PC-3 (cell line): Measurements from ENCODE around the gene DLL3. TPM values are rescaled to one million over a fixed set of nuclear protein-coding genes. Genes with fewer than 3 reads are reported as not detected.

Experiments
- ATAC-seq: fragments of 200-7000 bp; cut with Tn5 transposase; 2 replicates; pipeline ENCODE4 v1.9.1; 2020; ENCODE audit warnings: mild to moderate bottlenecking, moderate library complexity
- BruUV-seq: library from RNA; stranded (reverse); fragments of 400-500 nt; replicated peaks from 2 replicates; lab custom pipeline; 2021; lab: Mats Ljungman, UMichigan
- CTCF ChIA-PET: fragments of 300-600 bp; sonication (Branson Sonifier 250); formaldehyde crosslinking; loops from one replicate; lab custom pipeline; 2022; ENCODE audit warnings: antibody characterized with exemption; lab: Charles Lee
- POLR2A ChIA-PET: fragments of 300-600 bp; sonication (Branson Sonifier 250); formaldehyde crosslinking; loops from one replicate; lab custom pipeline; 2022; ENCODE audit warnings: antibody characterized with exemption; ENCODE audit not compliant: unreplicated experiment; lab: Charles Lee
- DNase-seq: peaks from one replicate; pipeline ENCODE4 v3.0.0-alpha.2; 2015
- H2AFZ ChIP-seq: fragments of 300-600 bp; sonication (generic); 2 replicates; pipeline ENCODE4 v1.6.0; 2016; ENCODE audit warnings: antibody characterized with exemption, low read length
- H3F3A ChIP-seq: fragments of 300-600 bp; sonication (generic); one replicate; pipeline ENCODE4 v1.6.0; 2017; ENCODE audit warnings: antibody characterized with exemption, low read length, control low read depth, mild to moderate bottlenecking; ENCODE audit not compliant: unreplicated experiment
- H3K27ac ChIP-seq: fragments of 300-600 bp; sonication (generic); 2 replicates; pipeline ENCODE4 v1.5.1; 2016; ENCODE audit warnings: mild to moderate bottlenecking, low read length
- H3K27me3 ChIP-seq: fragments of 300-600 bp; sonication (generic); 2 replicates; pipeline ENCODE4 v1.6.1; 2016; ENCODE audit warnings: low read length, mixed read lengths
- H3K36me3 ChIP-seq: fragments of 300-600 bp; sonication (generic); 2 replicates; pipeline ENCODE4 v1.6.1; 2016; ENCODE audit warnings: low read depth, mixed run types, low read length, mixed read lengths
- H3K4me1 ChIP-seq: fragments of 300-600 bp; sonication (generic); 2 replicates; pipeline ENCODE4 v1.5.1; 2016; ENCODE audit warnings: low read length; ENCODE audit not compliant: insufficient read depth
- H3K4me2 ChIP-seq: fragments of 300-600 bp; sonication (generic); 2 replicates; pipeline ENCODE4 v1.6.0; 2016; ENCODE audit warnings: low read length
- H3K4me3 ChIP-seq: fragments of 300-600 bp; sonication (generic); 2 replicates; pipeline ENCODE4 v1.5.1; 2016; ENCODE audit warnings: mild to moderate bottlenecking, low read length, mixed read lengths
- H3K79me2 ChIP-seq: fragments of 300-600 bp; sonication (generic); 2 replicates; pipeline ENCODE4 v1.6.1; 2017; ENCODE audit warnings: low read length, mixed read lengths
- H3K9ac ChIP-seq: fragments of 300-600 bp; sonication (generic); 2 replicates; pipeline ENCODE4 v1.6.0; 2016; ENCODE audit warnings: mild to moderate bottlenecking, low read length
- H3K9me2 ChIP-seq: fragments of 300-600 bp; sonication (generic); replicated peaks from 2 replicates; pipeline ENCODE4 v1.6.1; 2016; ENCODE audit warnings: mixed run types, low read length, mixed read lengths
- H3K9me3 ChIP-seq: fragments of 300-600 bp; sonication (generic); 2 replicates; pipeline ENCODE4 v1.6.1; 2016; ENCODE audit warnings: low read length, mixed read lengths
- H4K20me1 ChIP-seq: fragments of 300-600 bp; sonication (generic); 2 replicates; pipeline ENCODE4 v1.6.1; 2016; ENCODE audit warnings: low read length, mixed read lengths
- CTCF ChIP-seq: fragments of 300-600 bp; sonication (generic); conservative IDR thresholded peaks from 2 replicates; pipeline ENCODE4 v1.5.1; 2017; ENCODE audit warnings: antibody characterized with exemption, low read depth, mild to moderate bottlenecking, low read length
- EZH2 ChIP-seq: fragments of 300-600 bp; sonication (generic); IDR thresholded peaks from one replicate; pipeline ENCODE4 v1.6.1; 2017; ENCODE audit warnings: antibody characterized with exemption, mild to moderate bottlenecking, low read length; ENCODE audit not compliant: unreplicated experiment
- EZH2phosphoT487 ChIP-seq: fragments of 300-600 bp; sonication (generic); IDR thresholded peaks from 2 replicates; pipeline ENCODE4 v1.6.1; 2018; ENCODE audit warnings: mild to moderate bottlenecking, antibody characterized with exemption, low read length, borderline replicate concordance
- intact Hi-C: fragments of 100-400 bp; cut with micrococcal nuclease; formaldehyde crosslinking; loops from 2 replicates; pipeline ENCODE4 v1.9.0; 2023
- total RNA-seq: library from RNA; depleted of rRNA; stranded (reverse); fragments of >200 nt; gene quantifications from 2 replicates; pipeline ENCODE4 v1.2.3, GENCODE V29; 2014

Gene DLL3
- total RNA-seq, 1 experiment from 2014 or later = 7.2 TPM

GRCh38 chr19:39502640-39503417 lies 4.1 kb downstream of the DLL3 start:
- no peak overlapping the region for H2AFZ ChIP-seq
- H4K20me1 ChIP-seq = no peaks in the 10 kb centered on the region
- 0 out of 2 replicates have a peak, but pooled peaks cover 4% of the 10 kb centered on the region for H3K79me2 ChIP-seq
- H3K27ac ChIP-seq = no peak overlapping the region
- TF ChIP-seq CTCF (peak; percentile 50), EZH2phosphoT487 (no peak)
- ATAC-seq (no peak), DNase-seq (no peak)
- H3F3A ChIP-seq = no peaks in the 10 kb centered on the region
- no peaks in the 10 kb centered on the region for H3K9me3 ChIP-seq
- intact Hi-C loops = no loop called here
- H3K9ac ChIP-seq = no peak overlapping the region
- no peaks in the 10 kb centered on the region for H3K9me2 ChIP-seq
- ChIA-PET CTCF (interaction anchor here (0.5 kb wide), 1 partner anchor 26 kb away, joined by 4 read pairs; no protein-coding TSS in a partner anchor), POLR2A (no interaction called here)
- BruUV-seq = no TSS peak
- H3K27me3 ChIP-seq = no peaks in the 10 kb centered on the region
- H3K4me1 ChIP-seq = peaks cover 11% of the 10 kb centered on the region
- H3K36me3 ChIP-seq = no peaks in the 10 kb centered on the region
- no peak overlapping the region for H3K4me2 ChIP-seq
- no peak overlapping the region for H3K4me3 ChIP-seq

GRCh38 chr19:39506598-39506943 lies 7.8 kb downstream of the DLL3 start:
- ATAC-seq (no peak), DNase-seq (no peak)
- no peaks in the 10 kb centered on the region for H3K9me3 ChIP-seq
- no peaks in the 10 kb centered on the region for H3F3A ChIP-seq
- BruUV-seq = no TSS peak
- no peaks in the 10 kb centered on the region for H4K20me1 ChIP-seq
- CTCF ChIA-PET = interaction anchor here (0.8 kb wide), 1 partner anchor 30 kb away, joined by 3 read pairs; no protein-coding TSS in a partner anchor
- peak overlapping the region; percentile 80; the same call in 1 of the 2 replicates for H3K4me3 ChIP-seq
- H3K27me3 ChIP-seq = no peaks in the 10 kb centered on the region
- peaks cover 9% of the 10 kb centered on the region; the same call in 1 of the 2 replicates for H3K4me1 ChIP-seq
- H3K27ac ChIP-seq = no peak overlapping the region
- peak overlapping the region; percentile 63 for H2AFZ ChIP-seq
- H3K36me3 ChIP-seq = no peaks in the 10 kb centered on the region
- no peaks in the 10 kb centered on the region for H3K9me2 ChIP-seq
- POLR2A ChIA-PET = interaction anchor here (0.6 kb wide), 1 partner anchor 100 kb away, joined by 3 read pairs; the partner anchor contains the start of gene ZFP36
- H3K79me2 ChIP-seq = 0 out of 2 replicates have a peak, but pooled peaks cover 6% of the 10 kb centered on the region
- intact Hi-C loops = no loop called here
- TF ChIP-seq EZH2phosphoT487 (no peak), CTCF (no peak), EZH2 (no peak)
- H3K9ac ChIP-seq = no peak overlapping the region
- peak overlapping the region; percentile 90 for H3K4me2 ChIP-seq
